ENCODE results near the gene PROM2.
"Not testable (repeated sequence)": the region's sequence is repeated elsewhere in the genome, so short reads cannot be mapped to it uniquely, and the experiment has no call there.

Gene PROM2

DNA sequence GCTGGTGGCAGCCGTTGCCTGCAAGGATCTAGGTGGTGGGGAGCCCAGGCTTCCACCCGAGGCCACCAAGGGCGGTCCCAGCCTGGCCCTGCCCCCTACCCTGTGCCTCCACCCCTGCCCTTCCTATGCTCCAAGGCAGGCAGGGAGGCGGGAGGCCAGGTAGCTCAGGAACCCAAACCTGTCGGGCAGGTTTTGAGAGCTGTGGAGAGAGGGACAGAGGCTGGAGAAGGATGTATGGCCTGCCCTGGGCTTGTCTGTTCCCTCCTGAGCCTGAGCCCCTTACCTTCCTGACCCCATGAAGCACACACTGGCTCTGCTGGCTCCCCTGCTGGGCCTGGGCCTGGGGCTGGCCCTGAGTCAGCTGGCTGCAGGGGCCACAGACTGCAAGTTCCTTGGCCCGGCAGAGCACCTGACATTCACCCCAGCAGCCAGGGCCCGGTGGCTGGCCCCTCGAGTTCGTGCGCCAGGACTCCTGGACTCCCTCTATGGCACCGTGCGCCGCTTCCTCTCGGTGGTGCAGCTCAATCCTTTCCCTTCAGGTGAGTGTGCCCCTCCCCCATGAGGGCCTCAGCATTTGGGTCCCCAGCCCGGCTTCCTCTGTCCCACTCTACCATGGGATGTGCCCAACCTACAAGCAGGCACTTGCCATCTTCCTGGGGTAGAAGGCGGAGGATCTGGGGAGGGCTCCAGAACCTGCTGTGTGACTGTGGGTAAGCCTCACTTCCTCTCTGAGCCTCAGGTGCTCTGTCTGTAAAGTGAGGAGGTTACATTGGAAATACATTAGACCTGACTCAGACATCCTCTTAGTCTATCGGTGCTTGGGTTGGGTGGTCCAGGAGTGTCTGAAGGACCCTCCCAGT is at the start of gene PROM2:
Gene PROM2, plus strand, starts transcription at position 159 of the 860 bp plus-strand sequence. Its CDS starts 137 bp downstream, at position 296.
- no peak for DNase-seq (ENCODE audit: low read depth in 2 of 2)

GRCh38 chr2:95225658-95226057 is 48.6 kb upstream of the PROM2 start:
- no peak for DNase-seq (ENCODE audit: low read depth in 2 of 2)

GRCh38 chr2:95231723-95232122 is 42.5 kb upstream of the PROM2 start:
- no peak for DNase-seq (ENCODE audit: low read depth in 2 of 2)

- DNase-seq (ENCODE audit: low read depth in 2 of 2), result no peak
Measured at GRCh38 chr2:95232232-95232631, 42.0 kb upstream of the PROM2 start.

DNA sequence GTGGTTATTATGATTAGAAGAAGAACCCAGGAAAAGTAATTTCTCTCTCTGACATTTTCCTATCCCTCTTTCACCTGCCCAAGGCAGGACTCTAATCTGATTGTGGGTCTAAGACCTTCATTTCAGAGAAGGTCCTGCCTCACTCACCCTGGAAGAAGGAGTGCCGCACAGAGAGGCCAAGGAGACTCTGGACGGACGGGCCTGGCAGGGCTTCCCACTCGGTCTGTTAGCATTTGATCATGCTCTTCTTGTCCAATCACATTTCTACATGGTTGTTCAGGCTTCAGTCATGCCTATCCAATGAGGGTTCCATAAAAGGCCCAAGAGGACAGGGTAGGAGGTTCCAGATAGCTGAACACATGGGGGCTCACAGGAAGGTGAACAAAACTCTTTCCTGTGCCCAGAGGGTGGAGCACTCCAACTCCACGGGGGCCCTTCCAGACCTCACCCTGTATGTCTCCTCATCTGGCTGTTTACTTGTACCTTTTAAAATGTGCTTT is 39.9 kb upstream of the PROM2 start:
- DNase-seq (ENCODE audit: low read depth in 2 of 2), result no peak

GRCh38 chr2:95234816-95235215 is 39.4 kb upstream of the PROM2 start:
- no peak for DNase-seq (ENCODE audit: low read depth in 2 of 2)

DNA sequence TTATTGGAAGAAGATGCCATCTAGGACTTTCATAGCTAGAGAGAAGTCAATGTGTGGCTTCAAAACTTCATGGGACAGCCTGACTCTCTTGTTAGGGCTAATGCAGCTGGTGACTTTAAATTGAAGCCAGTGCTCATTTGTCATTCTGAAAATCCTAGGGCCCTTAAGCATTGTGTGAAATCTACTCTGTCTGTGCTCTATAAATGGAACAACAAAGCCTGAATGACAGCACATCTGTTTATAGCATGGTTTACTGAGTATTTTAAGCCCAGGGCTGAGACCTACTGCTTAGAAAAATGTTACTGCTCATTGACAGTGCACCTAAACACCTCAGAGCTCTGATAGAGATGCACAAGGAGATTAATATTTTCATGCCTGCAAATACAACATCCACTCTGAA is 36.1 kb upstream of the PROM2 start:
- no peak for DNase-seq (ENCODE audit: low read depth in 2 of 2)

DNA sequence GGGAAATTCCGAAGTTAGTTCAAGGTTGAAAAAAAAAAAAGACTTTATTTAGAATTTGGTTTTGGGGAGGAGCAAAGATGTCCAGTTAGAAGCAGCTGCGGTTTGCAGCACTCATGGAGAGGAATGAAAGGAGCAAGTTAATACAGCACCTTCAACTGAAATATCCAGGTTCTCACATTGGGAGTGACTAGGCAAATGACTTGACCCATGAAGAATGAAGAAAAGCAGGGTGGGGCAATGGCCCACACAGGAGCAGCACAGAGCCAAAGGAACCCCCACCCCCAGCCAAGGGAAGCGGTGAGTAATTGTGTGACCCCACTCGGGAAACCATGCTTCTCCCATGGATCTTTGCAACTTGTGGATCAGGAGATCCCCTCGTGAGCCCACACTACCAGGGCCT is 34.2 kb upstream of the PROM2 start:
- no peak for DNase-seq (ENCODE audit: low read depth in 2 of 2)

DNA sequence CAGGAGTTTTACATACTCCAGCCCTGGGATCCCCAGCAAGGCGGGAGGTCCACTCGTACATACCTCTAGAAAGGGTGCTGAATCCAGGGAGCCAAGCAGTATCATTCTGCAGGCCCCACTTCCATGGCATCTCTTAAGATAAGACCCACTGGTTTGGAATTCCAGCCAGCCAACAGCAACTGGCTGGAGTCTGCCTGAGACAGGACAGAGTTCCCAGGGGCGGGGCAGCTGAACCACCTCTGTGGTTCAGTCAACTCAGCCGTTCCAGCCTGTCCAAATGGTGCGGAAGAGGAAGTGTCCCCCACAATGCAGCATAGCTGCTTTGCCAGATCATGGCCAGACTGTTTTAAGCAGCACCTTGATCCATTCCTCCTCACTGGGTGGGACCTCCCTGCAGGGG is 33.7 kb upstream of the PROM2 start:
- no peak for DNase-seq (ENCODE audit: low read depth in 2 of 2)

- not testable (repeated sequence) for DNase-seq (ENCODE audit: low read depth in 2 of 2)
Measured at GRCh38 chr2:95242084-95242483, 32.2 kb upstream of the PROM2 start.

DNA sequence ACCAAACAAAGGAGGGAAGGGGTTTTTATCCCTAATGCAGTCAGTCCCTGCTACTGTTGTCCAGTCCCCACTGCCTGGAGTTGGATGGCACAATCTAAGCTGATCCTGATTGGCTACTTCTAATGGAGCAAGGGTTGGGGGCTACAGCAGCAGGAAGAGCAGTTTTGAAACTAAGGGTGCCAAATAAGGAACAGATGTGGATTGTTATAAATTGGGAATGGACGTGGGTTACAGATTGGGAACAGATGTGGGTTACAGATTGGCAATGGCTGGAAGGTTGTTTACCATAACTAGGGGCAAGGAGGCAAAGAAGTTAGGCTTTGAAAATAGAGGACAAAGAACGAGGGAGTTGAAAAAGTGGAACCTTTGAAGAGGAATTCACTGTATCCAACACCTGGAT is 16.0 kb upstream of the PROM2 start:
- no peak for DNase-seq (ENCODE audit: low read depth in 2 of 2)

GRCh38 chr2:95260028-95261023 is 13.9 kb upstream of the PROM2 start:
- no peak for DNase-seq (ENCODE audit: low read depth in 2 of 2)

- DNase-seq (ENCODE audit: low read depth in 2 of 2), result no peak
Measured at GRCh38 chr2:95261602-95262001, 12.6 kb upstream of the PROM2 start.

DNA sequence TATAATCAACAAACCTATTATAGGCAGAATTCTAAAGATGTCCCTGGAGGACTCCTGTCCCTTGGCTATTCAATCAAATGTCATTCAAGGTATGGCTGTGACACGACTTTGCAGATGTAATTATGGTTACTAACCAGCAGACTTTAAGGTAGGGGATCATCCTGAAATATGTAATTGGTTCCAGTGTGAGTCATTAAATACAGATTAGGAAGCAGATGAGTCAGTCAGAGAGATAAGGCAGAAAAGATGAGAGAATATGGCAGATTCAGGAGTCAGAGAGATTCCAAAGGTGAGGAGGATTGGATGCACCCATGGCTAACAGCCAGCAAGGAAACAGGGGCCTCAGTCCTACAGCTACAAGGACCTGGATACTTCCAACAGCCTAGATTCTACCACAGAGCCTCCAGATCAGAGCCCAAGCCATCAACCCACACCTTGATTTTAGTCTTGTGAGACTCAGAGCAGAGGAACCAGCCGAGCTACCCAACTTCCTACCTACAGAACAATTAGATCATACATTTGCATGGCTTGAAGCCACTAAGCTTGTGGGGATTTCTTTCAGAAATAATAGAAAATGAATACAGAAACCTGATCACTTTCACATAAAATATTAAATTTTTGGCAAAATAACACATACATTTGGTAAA is 11.2 kb upstream of the PROM2 start:
- no peak for DNase-seq (ENCODE audit: low read depth in 2 of 2)

- no peak for DNase-seq (ENCODE audit: low read depth in 2 of 2)
Measured at GRCh38 chr2:95264624-95265023, 9.6 kb upstream of the PROM2 start.

- no peak for DNase-seq (ENCODE audit: low read depth in 2 of 2)
Measured at GRCh38 chr2:95265182-95265581, 9.1 kb upstream of the PROM2 start.

GRCh38 chr2:95266781-95267430 is 7.3 kb upstream of the PROM2 start:
- DNase-seq (ENCODE audit: low read depth in 2 of 2), result no peak

GRCh38 chr2:95267458-95268210 is 6.6 kb upstream of the PROM2 start:
- DNase-seq (ENCODE audit: low read depth in 2 of 2), result no peak

DNA sequence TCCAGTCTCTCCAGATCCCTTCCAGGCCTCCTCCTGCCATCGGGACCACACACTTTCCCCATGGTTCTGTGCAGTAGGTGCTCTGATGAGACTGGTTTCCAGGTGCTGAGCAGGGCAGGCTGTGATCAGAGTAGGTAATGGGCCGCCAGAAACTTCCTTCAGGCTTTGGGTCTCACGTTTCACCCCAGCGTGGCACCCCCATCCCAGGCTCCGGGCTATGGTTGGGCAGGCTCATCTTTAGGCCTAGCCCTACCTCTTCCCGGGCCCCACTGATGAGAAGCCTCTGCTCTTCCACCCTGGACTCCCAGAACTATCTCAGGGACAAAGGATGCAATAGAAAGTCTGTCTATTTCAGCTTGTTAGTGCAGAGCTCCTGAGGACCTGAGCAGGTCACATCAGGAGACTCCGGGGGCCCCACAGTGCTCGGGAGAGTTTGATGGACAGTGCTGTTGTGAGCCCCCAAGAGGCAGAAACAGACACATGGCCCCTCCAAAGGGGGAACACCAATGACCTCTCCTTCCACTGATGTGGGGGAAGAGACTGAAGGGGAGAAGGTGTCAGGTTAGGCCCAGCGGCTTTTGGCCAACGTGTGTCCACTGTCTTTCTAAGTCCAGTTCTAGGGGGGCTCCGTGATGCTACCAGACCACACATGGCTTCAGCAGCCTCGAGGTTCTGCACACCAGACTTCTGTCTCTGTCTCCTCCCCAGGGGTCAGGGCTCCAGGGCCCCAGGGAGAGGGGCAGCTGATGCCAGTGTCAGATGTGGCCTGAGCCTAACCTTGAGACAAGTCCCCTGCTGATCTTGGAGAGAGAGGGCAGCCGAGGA is 5.8 kb upstream of the PROM2 start:
- DNase-seq (ENCODE audit: low read depth in 2 of 2), result no peak

Data from stimulated activated CD8-positive, alpha-beta memory T cell treated with anti-CD3 and anti-CD28 coated beads, Interleukin-7, amount 100 ng/mL, for 4 hours (primary cell).